ENCODE results near the gene CNTNAP5.

Gene CNTNAP5

GRCh38 chr2:124646166-124646815 is 621.2 kb downstream of the CNTNAP5 start:
- DNase-seq (ENCODE audit: low read depth), result no peak
- in situ Hi-C loops (cut with HindIII; ENCODE audit: low sequenced_read_pairs), result no loop called here

DNA sequence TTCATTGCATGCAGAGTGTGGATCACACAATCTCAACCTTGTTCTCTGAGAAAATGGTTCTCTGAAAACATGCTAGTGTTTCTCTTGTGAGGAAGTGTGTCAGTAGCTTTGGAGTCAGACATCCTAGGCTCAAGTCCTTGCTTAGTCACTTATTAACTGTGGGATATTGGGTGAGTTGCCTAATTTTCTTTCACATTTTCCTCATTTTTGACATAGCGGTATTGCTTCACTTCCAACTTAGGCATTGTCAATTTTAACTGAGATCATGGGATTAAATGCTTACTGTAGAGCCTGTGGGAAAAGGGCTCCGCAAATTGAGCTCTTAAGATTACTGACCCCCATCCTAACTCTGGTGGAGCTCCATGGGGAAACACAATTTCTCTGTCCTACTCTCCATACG is 622.2 kb downstream of the CNTNAP5 start:
- no peak for DNase-seq (ENCODE audit: low read depth)
- TF ChIP-seq, protein P1, sequence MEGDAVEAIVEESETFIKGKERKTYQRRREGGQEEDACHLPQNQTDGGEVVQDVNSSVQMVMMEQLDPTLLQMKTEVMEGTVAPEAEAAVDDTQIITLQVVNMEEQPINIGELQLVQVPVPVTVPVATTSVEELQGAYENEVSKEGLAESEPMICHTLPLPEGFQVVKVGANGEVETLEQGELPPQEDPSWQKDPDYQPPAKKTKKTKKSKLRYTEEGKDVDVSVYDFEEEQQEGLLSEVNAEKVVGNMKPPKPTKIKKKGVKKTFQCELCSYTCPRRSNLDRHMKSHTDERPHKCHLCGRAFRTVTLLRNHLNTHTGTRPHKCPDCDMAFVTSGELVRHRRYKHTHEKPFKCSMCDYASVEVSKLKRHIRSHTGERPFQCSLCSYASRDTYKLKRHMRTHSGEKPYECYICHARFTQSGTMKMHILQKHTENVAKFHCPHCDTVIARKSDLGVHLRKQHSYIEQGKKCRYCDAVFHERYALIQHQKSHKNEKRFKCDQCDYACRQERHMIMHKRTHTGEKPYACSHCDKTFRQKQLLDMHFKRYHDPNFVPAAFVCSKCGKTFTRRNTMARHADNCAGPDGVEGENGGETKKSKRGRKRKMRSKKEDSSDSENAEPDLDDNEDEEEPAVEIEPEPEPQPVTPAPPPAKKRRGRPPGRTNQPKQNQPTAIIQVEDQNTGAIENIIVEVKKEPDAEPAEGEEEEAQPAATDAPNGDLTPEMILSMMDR (IDR thresholded peaks at IDR 0.05; ENCODE audit: low read depth, low read length, missing control alignments), result no peak
- in situ Hi-C loops (cut with HindIII; ENCODE audit: low sequenced_read_pairs), result no loop called here
- H3K4me3 ChIP-seq (ENCODE audit: low read depth, low read length), result no peak overlapping the region

More at GRCh38 chr2:124646166-124646815, 621.2 kb downstream of the CNTNAP5 start:
- H3K4me3 ChIP-seq (ENCODE audit: low read depth, low read length), result no peak overlapping the region
- TF ChIP-seq, protein P1 (IDR thresholded peaks at IDR 0.05; ENCODE audit: low read depth, low read length, missing control alignments), result no peak

GRCh38 chr2:124647663-124648062 is 622.6 kb downstream of the CNTNAP5 start:
- DNase-seq (ENCODE audit: low read depth), result no peak
- TF ChIP-seq, protein P1 (IDR thresholded peaks at IDR 0.05; ENCODE audit: low read depth, low read length, missing control alignments), result no peak
- in situ Hi-C loops (cut with HindIII; ENCODE audit: low sequenced_read_pairs), result no loop called here
- H3K4me3 ChIP-seq (ENCODE audit: low read depth, low read length), result no peak overlapping the region

DNA sequence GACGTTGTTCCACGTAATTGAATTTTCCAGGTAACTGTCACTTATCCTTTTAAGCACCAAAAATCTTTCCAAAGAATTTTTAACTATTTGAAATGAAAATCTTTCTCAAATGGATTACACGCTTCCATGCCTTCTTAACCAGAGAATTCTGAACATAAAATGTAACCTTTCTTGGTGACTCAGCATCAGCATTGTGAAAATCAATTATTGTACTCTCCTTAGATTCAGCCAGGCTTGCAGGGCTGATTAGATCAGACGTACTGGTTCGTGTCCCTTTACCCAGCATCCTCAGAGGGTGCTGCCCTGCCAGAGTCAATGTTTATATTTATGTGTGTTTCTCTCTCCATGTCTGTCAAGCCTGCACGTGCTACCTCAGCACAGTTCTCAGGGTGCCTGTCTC is 623.9 kb downstream of the CNTNAP5 start:
- in situ Hi-C loops (cut with HindIII; ENCODE audit: low sequenced_read_pairs), result no loop called here
- no peak overlapping the region for H3K4me3 ChIP-seq (ENCODE audit: low read depth, low read length)
- TF ChIP-seq, protein P1 (IDR thresholded peaks at IDR 0.05; ENCODE audit: low read depth, low read length, missing control alignments), result no peak
- no peak for DNase-seq (ENCODE audit: low read depth)

DNA sequence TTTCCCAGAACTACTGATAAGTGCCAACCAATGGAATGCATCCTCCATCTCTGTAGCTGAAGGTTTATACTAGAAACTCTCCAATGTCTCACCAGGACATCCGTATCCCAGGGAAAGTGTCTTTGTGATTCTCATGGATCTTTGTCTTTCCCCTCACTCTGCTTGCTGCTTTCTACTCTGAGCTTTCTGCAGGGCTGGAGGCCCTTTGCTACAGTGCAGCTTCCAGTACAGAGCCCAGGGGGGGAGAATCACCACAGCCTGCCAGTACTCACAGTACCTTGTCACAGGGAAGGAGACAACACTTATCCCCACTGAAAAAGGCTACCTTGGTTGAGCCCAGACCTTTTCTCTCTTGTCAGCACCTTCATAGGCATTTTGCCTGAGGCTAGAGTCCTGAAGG is 627.0 kb downstream of the CNTNAP5 start:
- in situ Hi-C loops (cut with HindIII; ENCODE audit: low sequenced_read_pairs), result no loop called here
- TF ChIP-seq, protein P1 (IDR thresholded peaks at IDR 0.05; ENCODE audit: low read depth, low read length, missing control alignments), result no peak
- no peak for DNase-seq (ENCODE audit: low read depth)
- no peak overlapping the region for H3K4me3 ChIP-seq (ENCODE audit: low read depth, low read length)

DNA sequence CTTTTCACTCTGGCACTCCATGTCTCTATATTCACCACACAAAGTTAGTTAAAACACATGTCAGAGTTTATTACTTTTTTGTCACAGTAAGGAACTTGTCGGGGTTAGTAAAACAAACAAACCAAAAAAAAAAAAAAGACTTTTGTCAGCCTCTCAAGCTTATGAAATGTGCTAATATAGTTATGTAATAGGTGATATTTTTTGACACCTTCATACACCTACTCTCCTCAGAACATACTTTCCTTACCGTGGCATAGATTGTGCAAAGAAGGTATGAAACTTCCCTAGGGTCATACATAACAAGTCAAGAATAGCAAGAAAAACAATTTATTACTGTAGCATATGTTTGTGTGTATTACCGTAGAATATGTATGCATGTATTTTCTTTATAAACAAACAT is 633.3 kb downstream of the CNTNAP5 start:
- DNase-seq (ENCODE audit: low read depth), result no peak
- in situ Hi-C loops (cut with HindIII; ENCODE audit: low sequenced_read_pairs), result no loop called here
- no peak overlapping the region for H3K4me3 ChIP-seq (ENCODE audit: low read depth, low read length)
- TF ChIP-seq, protein P1 (IDR thresholded peaks at IDR 0.05; ENCODE audit: low read depth, low read length, missing control alignments), result no peak
